Measurements from ENCODE around the gene NEIL3. TPM values are rescaled to one million over a fixed set of nuclear protein-coding genes. Genes with fewer than 3 reads are reported as not detected.

Gene NEIL3
- total and polyA plus RNA-seq, 2 of the 8 experiments (the other 6 are each of a cell fraction or from before 2014, with no cell fraction given) = 5.5 to 11.0 TPM

GRCh38 chr4:177285953-177286352 is 23.7 kb upstream of the NEIL3 start:
- H2BK12ac ChIP-seq (ENCODE audit: low read depth, low read length) = no peak overlapping the region
- H2BK5ac ChIP-seq (ENCODE audit: low read depth, low read length) = no peak overlapping the region
- no peak for DNase-seq (ENCODE audit: low read depth in 1 of 2, low spot score in 2 of 2)
- no peak overlapping the region for H2BK20ac ChIP-seq (ENCODE audit: low read length)
- no peak for FAIRE-seq
- H3K56ac ChIP-seq (replicated peaks; ENCODE audit: insufficient read length, low read depth, low read length) = no peak overlapping the region
- H2AFZ ChIP-seq (ENCODE audit: low read length) = no peak overlapping the region
- no peak overlapping the region for H3K18ac ChIP-seq (ENCODE audit: extremely low read depth, low read length)
- H2BK15ac ChIP-seq (ENCODE audit: low read length) = no peak overlapping the region
- H4K8ac ChIP-seq (ENCODE audit: extremely low read depth, insufficient read depth, low read length) = no peak overlapping the region; the same call in 1 of the 2 replicates
- no peak overlapping the region for H4K91ac ChIP-seq (replicated peaks; ENCODE audit: insufficient read length, low read length)
- POLR2A ChIA-PET (ENCODE audit: partially characterized antibody) = interaction anchor here (0.6 kb wide), 1 partner anchor 9 kb away, joined by 6 read pairs; no protein-coding TSS in a partner anchor
- no peak overlapping the region for H3K23ac ChIP-seq (ENCODE audit: insufficient read length)
- CTCF ChIA-PET (ENCODE audit: partially characterized antibody) = interaction anchor here (0.6 kb wide), 1 partner anchor 54 kb away, joined by 5 read pairs; no protein-coding TSS in a partner anchor
- H3K27me3 ChIP-seq (replicated peaks in 1 of 4; ENCODE audit: control insufficient read depth in 3 of 4, extremely low read depth in 1 of 4, insufficient read depth in 3 of 4, low read length in 3 of 4) = peaks cover 0 to 1% (median 0%) of the 10 kb centered on the region in 4 experiments; a peak in 1 of 7 replicates
- H3K23me2 ChIP-seq (ENCODE audit: low read depth, low read length) = no peaks in the 10 kb centered on the region
- 92% methylated on average over 6 of the region's 6 CpGs; no CpG with 5 or more reads in 1 of the 2 experiments for WGBS, 2 experiments (ENCODE audit: extremely low coverage in 1 of 2, insufficient coverage in 1 of 2, insufficient read length in 1 of 2, insufficient replicate concordance in 2 of 2, low coverage in 1 of 2, low lambda C conversion rate in 2 of 2, missing lambda C conversion rate in 1 of 2)
- H3K9ac ChIP-seq (replicated peaks in 1 of 4; ENCODE audit: extremely low read depth in 1 of 4, low read depth in 3 of 4, low read length in 3 of 4) = no peak overlapping the region
- H4K20me1 ChIP-seq (replicated peaks in 1 of 2; ENCODE audit: control insufficient read depth in 1 of 2, insufficient read depth in 2 of 2, low read length in 2 of 2) = no peaks in the 10 kb centered on the region
- no peak overlapping the region for H3K14ac ChIP-seq (ENCODE audit: insufficient read length)
- H3K4me3 ChIP-seq (ENCODE audit: extremely low read depth in 1 of 4, insufficient read depth in 2 of 4, low read depth in 3 of 4, low read length in 4 of 4) = no peak overlapping the region
- no peaks in the 10 kb centered on the region for H3K79me1 ChIP-seq (ENCODE audit: low read depth, low read length)
- H3K36me3 ChIP-seq (ENCODE audit: control insufficient read depth in 2 of 4, insufficient read depth in 4 of 4, low read length in 3 of 4) = no peaks in the 10 kb centered on the region
- H3K79me2 ChIP-seq (ENCODE audit: control insufficient read depth in 1 of 2, insufficient read depth in 2 of 2, low read length in 2 of 2) = no peaks in the 10 kb centered on the region
- no peaks in the 10 kb centered on the region for H3K9me3 ChIP-seq (ENCODE audit: insufficient read depth in 2 of 2, low read depth in 1 of 2, low read length in 1 of 2)
- no peak overlapping the region for H4K5ac ChIP-seq (ENCODE audit: insufficient read length, low read depth, low read length)
- no peak overlapping the region for H2BK120ac ChIP-seq (replicated peaks; ENCODE audit: low read depth, low read length)
- TF ChIP-seq CBX8 (IDR thresholded peaks at IDR 0.05; ENCODE audit: borderline replicate concordance, low read depth, low read length) (no peak), HDAC6 (IDR thresholded peaks at IDR 0.05; ENCODE audit: low read depth, low read length) (no peak), CREB1 (IDR thresholded peaks at IDR 0.05) (no peak), NRF1 (IDR thresholded peaks at IDR 0.05; ENCODE audit: low read depth, low read length) (no peak), PHF8 (conservative IDR thresholded peaks at IDR 0.05; ENCODE audit: low read depth, low read length) (no peak), JUND (IDR thresholded peaks at IDR 0.05; ENCODE audit: low read length) (no peak), TCF12 (IDR thresholded peaks at IDR 0.05; ENCODE audit: low read depth, low read length) (no peak), HDAC2 (IDR thresholded peaks at IDR 0.05; ENCODE audit: borderline replicate concordance in 1 of 2, low read depth in 2 of 2, low read length in 2 of 2) (no peak), POLR2AphosphoS5 (IDR thresholded peaks at IDR 0.05; ENCODE audit: low read depth, low read length) (no peak), TAF1 (IDR thresholded peaks at IDR 0.05; ENCODE audit: low read depth, low read length) (no peak)
- H3K4ac ChIP-seq (replicated peaks; ENCODE audit: insufficient read length, low read depth, low read length) = no peak overlapping the region
- no peak overlapping the region for H2AK5ac ChIP-seq (ENCODE audit: low read depth, low read length)
- H3K4me2 ChIP-seq (ENCODE audit: insufficient read depth in 1 of 2, low read depth in 2 of 2, low read length in 2 of 2) = no peak overlapping the region
- no peaks in the 10 kb centered on the region for H3K4me1 ChIP-seq (replicated peaks in 1 of 4; ENCODE audit: control insufficient read depth in 3 of 4, insufficient read depth in 4 of 4, low read length in 3 of 4)
- no peak overlapping the region for H3K27ac ChIP-seq (ENCODE audit: low read depth, low read length)

Data from H1 (cell line).